ENCODE measurements around the gene NCK2. TPM values are rescaled to one million over a fixed set of nuclear protein-coding genes. Genes with fewer than 3 reads are reported as not detected.

NCK2 gene
- total and polyA plus RNA-seq, 9 of the 15 experiments (the other 6 are each of a cell fraction or from before 2014, with no cell fraction given), result 0.90 to 27.9 (median 15.9) TPM

GRCh38 chr2:105734762-105735538 lies 9.8 kb upstream of the NCK2 start:
- BruUV-seq (replicated peaks), result no TSS peak
- Histone ChIP-seq H3K27ac (ENCODE audit: extremely low read depth, low read depth, low read length) (no peak overlapping the region), H3K9me1 (ENCODE audit: control insufficient read depth, insufficient read depth, low read length) (no peaks in the 10 kb centered on the region), H3K27me3 (ENCODE audit: control insufficient read depth in 2 of 2, insufficient read depth in 2 of 2, low read length in 2 of 2) (0 out of 5 replicates have a peak, but pooled peaks cover 0 to 4% of the 10 kb centered on the region in 2 experiments), H3K4me2 (ENCODE audit: insufficient read depth, low read length) (no peak overlapping the region), H4K20me1 (replicated peaks; ENCODE audit: control insufficient read depth, insufficient read depth, low read length) (no peaks in the 10 kb centered on the region), H3K9ac (ENCODE audit: insufficient read depth in 1 of 2, low read depth in 2 of 2, low read length in 2 of 2) (no peak overlapping the region), H3K4me3 (no peak overlapping the region), H3K36me3 (ENCODE audit: control insufficient read depth, insufficient read depth, low read length) (no peaks in the 10 kb centered on the region), H2AFZ (ENCODE audit: low read depth, low read length) (no peak overlapping the region), H3K79me2 (ENCODE audit: control insufficient read depth, insufficient read depth, low read length) (no peaks in the 10 kb centered on the region), H3K4me1 (replicated peaks in 1 of 2; ENCODE audit: control insufficient read depth in 2 of 2, insufficient read depth in 2 of 2, low read length in 2 of 2) (no peaks in the 10 kb centered on the region; a peak in 3 of 5 replicates), H3K9me3 (replicated peaks; ENCODE audit: control insufficient read depth, insufficient read depth, low read depth, low read length) (no peaks in the 10 kb centered on the region)
- CTCF ChIA-PET (ENCODE audit: low intra/inter-chr PET ratio), result no interaction called here
- in situ Hi-C loops (cut with MboI) (no loop called here), intact Hi-C loops (cut with micrococcal nuclease) (no loop called here)
- POLR2A ChIA-PET, result interaction anchor here (1.1 to 1.4 kb wide), 2 partner anchors 8 to 13 kb away, joined by 3 to 4 read pairs; no protein-coding TSS in a partner anchor
- FAIRE-seq (no peak), ATAC-seq (no peak), DNase-seq (ENCODE audit: extremely low read depth in 1 of 4, low spot score in 3 of 4) (no peak)
- 16% methylated on average over 4 of the region's 4 CpGs for WGBS (ENCODE audit: insufficient coverage, low coverage, missing lambda C conversion rate)
- no peak for TF ChIP-seq ZBTB8A (IDR thresholded peaks at IDR 0.05; ENCODE audit: partially characterized antibody)
- TF ChIP-seq CREB5 (CRISPR knock-in tag; IDR thresholded peaks at IDR 0.05), result no peak
- no peak for TF ChIP-seq MYBL2 (IDR thresholded peaks at IDR 0.05; ENCODE audit: low read depth)
- TF ChIP-seq MYBL2 (CRISPR knock-in tag; IDR thresholded peaks at IDR 0.05; ENCODE audit: borderline replicate concordance), result no peak
- TF ChIP-seq ARID4B (CRISPR knock-in tag; IDR thresholded peaks at IDR 0.05), result no peak
- no peak for TF ChIP-seq RB1 (IDR thresholded peaks at IDR 0.05; ENCODE audit: low read depth)
- no peak for TF ChIP-seq DLX4 (CRISPR knock-in tag; IDR thresholded peaks at IDR 0.05)
- TF ChIP-seq ZNF512 (tag; IDR thresholded peaks at IDR 0.05), result no peak
- no peak for TF ChIP-seq RBM15 (IDR thresholded peaks at IDR 0.05; ENCODE audit: insufficient read depth, low read length)
- no peak for TF ChIP-seq KAT8 (IDR thresholded peaks at IDR 0.05; ENCODE audit: low read depth)
- no peak for TF ChIP-seq LCOR (CRISPR knock-in tag; IDR thresholded peaks at IDR 0.05)
- no peak for TF ChIP-seq NFIC (IDR thresholded peaks at IDR 0.05)
- TF ChIP-seq SMARCA4 (IDR thresholded peaks at IDR 0.05), result no peak
- no peak for TF ChIP-seq ZNF75A (CRISPR knock-in tag; IDR thresholded peaks at IDR 0.05)
- TF ChIP-seq GABPA (tag; conservative IDR thresholded peaks at IDR 0.05; ENCODE audit: low read depth), result no peak

All from K562 (cell line).